NCI-H1092 treated with DMSO at 0.1 percent for 48 hours (cell line): ENCODE results near the gene SLC44A5.

Source experiments
- DNase-seq: peaks from one replicate; lab custom pipeline; 2025; lab: John Stamatoyannopoulos, UW

Gene SLC44A5

GRCh38 chr1:75174031-75174760 lies 436.7 kb downstream of the SLC44A5 start:
- no peak for DNase-seq

- DNase-seq, result no peak
These were observed 438.4 kb downstream of the SLC44A5 start for GRCh38 chr1:75172556-75172955.

- DNase-seq, result no peak
These were observed 439.0 kb downstream of the SLC44A5 start for GRCh38 chr1:75171876-75172275.

- DNase-seq, result no peak
These were observed 439.9 kb downstream of the SLC44A5 start for GRCh38 chr1:75170981-75171380.

GRCh38 chr1:75170011-75170410 lies 440.9 kb downstream of the SLC44A5 start:
- no peak for DNase-seq

GRCh38 chr1:75166821-75167220 lies 444.1 kb downstream of the SLC44A5 start:
- DNase-seq, result no peak

GRCh38 chr1:75165264-75165663 lies 445.6 kb downstream of the SLC44A5 start:
- DNase-seq, result no peak

- DNase-seq, result no peak
These were observed 451.8 kb downstream of the SLC44A5 start for GRCh38 chr1:75159154-75159553.
